HG03060 (cell line): ENCODE data around the gene GSTO2.

Experiments
- ATAC-seq: cut with Tn5 transposase; IDR thresholded peaks from one replicate; pipeline ENCODE4 v1.9.1; 2021; ENCODE audit warnings: low read depth, moderate number of reproducible peaks; ENCODE audit not compliant: unreplicated experiment

The GSTO2 gene

DNA sequence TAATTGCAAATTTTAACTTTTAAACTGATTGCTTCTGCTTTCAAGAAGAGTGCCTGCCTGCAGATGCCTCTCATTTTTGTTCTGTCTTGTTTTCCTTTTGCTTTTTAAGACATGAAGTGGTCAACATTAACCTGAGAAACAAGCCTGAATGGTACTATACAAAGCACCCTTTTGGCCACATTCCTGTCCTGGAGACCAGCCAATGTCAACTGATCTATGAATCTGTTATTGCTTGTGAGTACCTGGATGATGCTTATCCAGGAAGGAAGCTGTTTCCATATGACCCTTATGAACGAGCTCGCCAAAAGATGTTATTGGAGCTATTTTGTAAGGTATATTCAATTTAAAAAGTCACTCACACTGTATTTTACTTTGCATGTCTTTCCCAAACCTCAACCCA is 8.8 kb downstream of the GSTO2 start:
- no peak for ATAC-seq

DNA sequence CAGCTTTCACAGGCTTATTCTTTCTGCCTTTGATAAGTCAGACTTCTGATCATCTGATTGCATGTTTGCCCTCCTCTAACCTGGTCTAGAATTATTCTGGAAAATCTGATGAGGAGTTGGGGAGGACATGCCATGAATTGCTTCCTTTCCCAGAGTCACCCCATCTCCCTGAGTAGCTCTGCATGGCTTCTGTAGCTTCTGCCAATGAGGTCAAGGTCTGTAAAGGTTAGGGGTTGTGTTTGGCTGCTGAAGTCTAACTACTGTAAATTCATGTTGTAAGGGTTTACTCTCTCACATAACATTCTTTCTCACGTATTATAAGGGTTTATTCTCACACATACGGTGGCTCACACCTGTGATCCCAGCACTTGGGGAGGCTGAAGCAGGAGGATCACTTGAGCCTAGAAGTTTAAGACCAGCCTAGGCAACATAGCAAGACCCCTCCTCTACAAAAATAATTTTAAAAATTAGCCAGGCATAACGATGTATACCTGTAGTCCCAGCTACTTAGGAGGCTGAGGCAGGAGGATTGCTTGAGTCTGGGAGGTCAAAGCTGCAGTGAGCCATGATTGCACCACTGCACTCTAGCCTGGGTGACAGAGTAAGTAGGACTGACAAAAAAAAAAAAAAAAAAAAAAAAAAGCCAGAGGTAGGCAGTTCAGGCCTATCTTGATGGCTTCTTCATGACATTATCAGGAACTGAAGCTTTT is 10.7 kb downstream of the GSTO2 start:
- ATAC-seq, result no peak

DNA sequence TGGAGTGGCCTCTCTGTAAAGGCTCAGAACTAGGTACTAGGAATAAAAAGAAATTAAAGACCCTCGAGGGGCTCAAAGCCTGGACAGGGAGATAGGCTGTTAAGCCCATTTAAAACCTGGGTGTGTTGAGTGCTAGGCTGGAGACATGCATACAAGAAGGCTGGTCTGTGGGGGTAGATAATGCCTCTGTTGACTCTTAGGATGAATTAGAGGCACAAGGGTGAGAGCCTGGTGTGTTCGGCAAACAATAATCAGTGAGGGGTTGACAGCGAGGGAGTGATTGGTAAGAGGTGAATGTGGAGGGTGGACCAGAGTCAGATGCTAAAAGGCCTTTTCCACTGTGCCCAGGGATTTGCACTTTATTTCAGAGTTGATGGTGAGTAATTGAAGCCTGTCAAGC is 12.7 kb downstream of the GSTO2 start:
- no peak for ATAC-seq

DNA sequence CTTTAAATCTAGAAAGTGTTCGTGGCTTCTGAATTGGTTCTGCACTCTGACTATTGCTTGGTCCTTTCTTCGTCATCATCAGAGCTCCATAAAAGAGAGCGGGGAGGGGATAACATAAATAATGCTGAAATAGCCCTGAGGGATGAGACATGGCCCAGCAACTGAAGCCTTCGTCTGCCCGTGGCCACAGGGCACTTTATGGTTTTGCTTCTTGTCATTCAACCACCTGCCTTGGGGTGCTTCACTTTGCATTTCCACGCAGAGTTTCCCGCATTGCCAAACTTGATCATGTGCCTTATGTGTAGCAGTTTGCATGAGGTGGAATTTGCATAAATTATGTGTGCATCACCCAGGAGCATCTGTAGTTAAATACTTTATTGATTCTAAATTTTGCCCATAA is 15.9 kb downstream of the GSTO2 start:
- no peak for ATAC-seq

DNA sequence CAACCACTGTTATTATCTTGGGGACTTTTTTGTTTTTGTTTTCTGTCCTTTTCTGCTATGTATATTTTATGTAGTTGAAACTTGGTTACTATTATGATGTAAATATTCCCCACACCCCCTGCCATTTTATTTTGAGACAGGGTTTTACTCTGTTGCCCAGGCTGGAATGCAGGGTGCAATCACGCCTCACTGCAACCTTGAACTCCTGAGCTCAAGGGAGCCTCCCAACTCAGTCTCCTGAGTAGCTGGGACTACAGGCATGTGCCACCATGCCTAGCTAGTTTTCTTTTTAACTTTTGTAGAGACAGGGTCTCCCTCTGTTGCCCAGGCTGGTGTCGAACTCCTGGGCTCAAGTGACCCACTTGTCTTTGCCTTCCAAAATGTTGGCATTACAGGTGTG is 18.0 kb downstream of the GSTO2 start:
- no peak for ATAC-seq

DNA sequence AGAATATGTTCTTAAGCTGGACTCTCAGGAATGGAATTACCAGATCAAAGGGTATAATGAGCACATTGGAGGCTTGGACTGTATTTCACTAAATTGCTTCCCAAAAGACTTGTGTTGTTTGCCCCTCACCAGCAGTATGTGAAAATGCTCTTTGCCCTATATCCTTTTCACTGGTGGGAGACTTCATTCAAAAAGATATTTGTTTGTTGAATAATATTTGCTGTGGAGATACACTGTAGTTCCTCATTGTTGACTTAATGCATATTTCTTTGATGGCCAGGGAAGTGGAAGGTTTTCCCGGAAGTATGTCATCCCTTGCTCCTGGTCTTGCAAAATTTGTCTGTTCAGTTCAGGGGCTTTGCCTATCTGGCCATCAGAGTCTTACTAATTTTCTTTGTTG is 19.4 kb downstream of the GSTO2 start:
- no peak for ATAC-seq

DNA sequence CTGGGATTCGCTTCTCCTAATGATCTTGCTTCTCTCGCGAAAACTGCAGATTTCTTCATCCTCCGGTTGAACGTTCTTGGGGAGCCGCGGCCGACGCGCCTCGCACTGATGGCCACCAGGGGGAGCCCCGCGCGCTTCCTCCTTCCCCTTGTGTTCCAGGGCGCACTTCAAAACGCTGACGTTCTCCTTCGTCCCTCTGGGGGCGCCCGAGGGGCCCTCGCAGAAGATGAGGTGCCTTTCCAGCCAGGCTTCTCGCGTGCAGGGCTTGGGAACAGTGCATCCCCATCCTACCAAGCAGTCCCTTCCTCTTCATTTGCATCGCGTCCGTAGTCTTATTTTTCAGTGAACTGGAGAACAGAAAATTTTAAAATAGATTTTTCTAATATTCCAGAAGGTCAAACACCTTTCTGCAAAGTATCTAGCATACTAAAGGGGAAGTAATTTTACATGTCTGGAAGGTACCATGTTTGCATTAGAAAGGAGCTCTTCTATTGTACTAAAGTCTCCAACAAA is 22.5 kb downstream of the GSTO2 start:
- ATAC-seq, result peak; percentile 95

DNA sequence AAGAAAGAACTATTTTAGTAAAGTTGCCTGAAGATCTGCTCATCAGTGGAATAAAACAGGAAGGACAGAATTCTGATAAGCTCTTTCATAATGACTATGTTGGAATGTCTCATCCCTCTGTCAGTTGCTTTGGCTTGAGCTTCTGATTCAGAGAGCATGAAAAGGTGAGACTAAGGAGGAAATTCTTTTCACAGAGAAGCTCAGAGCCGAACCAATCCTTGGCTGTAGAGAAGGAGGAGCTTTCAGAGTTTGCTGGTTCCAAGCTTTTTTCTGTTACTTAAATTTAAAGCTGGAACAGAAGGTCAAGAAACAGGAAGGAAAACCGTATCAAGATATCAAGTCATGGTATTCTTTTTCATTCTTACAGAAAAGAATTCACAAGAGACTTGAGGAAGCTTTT is 24.0 kb downstream of the GSTO2 start:
- ATAC-seq, result no peak

DNA sequence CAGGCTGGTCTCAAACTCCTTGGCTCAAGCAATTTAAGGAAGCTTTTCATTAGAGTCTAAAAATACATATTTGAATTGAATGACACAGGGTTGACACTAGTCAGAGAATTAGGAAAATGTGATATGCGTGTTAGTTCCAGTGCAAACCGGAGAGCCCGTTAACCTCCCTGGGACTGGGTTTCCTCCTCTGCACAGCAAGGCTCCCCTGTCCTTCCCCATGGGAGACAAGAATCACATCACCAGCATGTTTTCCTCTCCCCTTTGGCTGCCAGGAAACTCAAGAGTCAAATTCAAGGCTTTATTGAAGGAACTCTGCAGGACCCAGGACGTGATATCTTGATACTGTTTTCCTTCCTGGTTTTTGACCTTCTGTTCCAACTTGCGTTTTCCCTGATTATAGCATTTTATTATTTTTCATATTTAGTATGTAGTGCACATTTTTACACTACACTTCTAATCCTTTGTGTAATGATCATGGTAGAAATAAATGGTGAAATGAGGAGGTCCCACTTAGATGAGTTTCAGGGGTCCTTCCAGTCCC is 24.9 kb downstream of the GSTO2 start:
- no peak for ATAC-seq

DNA sequence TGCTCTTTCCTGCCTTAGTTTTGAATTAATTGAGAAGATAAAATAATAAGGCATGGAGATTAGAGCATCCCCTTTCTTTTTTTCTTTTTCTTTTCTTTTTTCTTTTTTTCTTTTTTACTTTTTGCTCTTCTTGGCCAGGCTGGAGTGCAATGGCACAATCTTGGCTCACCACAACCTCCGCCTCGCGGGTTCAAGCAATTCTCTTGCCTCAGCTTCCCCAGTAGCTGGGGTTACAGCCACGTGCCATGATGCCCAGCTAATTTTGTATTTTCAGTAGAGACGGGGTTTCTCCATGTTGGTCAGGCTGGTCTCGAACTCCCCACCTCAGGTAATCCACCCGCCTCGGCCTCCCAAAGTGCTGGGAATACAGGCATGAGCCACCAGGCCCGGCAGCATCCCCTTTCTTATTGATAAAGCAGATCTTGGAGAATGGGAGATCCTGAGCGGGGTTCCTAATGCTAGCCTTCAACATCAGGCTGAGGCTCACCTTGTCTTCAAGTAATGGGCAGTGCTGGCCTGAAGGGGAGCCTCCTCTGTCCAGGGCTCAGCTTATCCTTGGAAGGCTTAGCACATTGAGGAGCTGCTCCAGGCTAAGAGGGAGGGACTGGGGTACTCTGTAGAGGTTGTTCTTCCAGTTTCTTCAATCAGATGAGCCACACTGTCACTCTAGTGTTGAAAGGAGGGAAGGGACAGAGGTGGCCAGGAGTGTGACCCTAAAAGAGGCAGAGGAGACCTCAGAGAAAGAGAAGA is 27.9 kb downstream of the GSTO2 start:
- no peak for ATAC-seq

DNA sequence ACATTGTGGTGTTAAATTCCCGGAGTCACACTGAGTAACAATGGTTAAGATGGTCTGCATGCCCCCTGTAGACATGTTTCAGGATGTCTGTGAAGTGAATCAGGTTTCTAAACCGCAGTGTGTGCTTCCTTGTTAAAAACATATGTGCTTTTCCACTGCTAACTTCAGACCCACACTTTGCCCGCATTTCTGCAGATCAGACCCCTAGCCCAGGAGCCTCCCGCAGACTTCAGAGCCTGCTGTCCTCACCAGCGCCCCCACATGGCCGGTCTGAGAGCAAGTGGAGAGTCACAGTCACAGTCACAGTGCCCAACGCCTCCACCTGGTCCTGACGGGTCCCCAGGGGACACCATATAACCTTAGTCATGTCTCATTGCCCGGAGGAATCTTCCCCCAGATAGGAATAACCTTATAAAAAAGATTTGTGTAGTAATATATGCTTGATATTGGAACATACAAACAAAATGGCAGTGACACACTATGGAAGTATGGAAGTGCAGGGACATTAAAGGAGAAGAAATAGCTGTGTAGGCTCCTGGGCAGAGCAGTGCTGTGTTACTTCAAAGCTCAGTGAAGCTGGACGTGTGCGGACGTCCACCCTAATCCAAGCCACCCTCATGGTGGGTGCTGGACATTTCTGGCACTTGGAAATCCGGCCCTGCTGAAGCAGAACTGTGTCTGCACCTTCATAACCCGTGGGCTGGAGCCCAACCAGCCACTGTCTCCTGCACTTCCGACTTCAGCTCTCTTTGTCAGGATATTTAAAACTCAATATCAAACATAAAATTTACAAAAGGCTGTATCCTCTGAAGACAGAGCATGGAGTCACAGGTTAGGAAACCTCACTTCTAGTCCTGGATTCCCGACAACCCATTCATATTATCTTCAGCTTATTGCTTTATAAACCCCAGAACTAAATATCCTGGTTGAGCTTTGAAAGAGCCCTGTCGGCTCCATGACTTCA is 29.0 kb downstream of the GSTO2 start:
- no peak for ATAC-seq

DNA sequence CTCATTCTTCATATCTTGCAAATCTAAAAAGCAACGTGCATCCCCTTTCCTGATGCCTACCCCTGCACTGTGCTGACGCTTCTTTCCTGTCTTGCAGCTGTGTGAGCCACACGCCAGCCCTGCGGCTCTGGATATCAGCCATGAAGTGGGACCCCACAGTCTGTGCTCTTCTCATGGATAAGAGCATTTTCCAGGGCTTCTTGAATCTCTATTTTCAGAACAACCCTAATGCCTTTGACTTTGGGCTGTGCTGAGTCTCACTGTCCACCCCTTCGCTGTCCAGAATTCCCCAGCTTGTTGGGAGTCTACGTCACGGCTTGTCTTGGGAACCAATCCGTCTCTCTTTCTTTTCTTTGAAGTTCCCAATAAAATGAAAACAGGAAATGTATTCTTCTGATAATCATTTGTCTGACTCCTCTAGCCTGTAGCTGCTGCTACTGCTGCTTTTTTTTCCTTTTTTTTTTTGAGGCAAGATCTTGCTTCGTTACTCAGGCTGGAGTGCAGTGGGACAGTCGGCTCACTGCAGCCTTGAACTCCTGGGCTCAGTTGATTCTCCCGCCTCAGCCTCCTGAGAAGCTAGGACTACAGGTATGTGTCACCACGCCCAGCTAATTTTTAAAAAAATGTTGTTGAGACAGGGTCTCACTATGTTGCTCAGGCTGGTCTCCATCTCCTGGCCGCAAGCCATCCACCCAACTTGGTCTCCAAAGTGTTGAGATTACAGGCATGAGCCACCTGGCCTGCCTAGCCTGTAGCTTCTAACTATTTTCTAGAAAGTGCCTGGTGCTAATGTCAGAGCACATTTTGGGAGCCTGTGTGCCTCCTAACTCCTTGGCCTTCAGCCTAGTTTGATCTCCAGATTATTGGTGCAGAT is 30.3 kb downstream of the GSTO2 start:
- ATAC-seq, result no peak

DNA sequence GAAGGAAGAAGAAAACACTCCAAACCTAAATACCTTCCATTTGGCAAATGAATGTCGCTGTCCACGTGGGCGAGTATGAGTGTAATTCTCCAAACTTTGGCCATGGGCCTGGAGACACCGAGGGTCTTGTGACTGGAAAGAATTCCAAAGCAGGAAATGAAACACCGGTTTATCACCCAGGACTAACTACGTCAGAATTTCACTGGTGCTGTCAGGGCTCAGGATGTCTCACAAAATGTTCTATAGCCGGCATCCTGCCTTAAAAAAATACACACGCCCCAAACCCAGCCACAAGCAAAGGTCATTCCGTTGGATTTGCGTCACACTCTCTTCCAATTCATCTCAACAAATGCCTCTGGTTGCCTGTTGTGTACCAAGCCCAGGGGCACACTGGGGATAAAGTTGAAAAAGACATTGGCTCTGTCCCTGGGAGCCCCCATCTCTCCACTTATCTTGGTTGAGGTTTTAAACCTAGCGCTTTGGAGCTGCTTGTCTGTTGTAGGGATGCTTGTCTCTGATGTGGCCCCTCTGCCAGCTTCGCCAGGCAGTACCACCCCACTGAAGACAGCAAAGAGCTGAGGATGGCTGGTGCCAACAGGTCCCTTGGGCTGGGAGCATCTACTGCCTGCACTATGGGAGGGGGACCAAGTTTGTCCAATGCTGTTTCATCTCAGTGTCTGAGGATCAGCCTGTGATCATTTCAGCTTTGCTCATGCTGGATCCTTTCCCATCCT is 31.2 kb downstream of the GSTO2 start:
- no peak for ATAC-seq

DNA sequence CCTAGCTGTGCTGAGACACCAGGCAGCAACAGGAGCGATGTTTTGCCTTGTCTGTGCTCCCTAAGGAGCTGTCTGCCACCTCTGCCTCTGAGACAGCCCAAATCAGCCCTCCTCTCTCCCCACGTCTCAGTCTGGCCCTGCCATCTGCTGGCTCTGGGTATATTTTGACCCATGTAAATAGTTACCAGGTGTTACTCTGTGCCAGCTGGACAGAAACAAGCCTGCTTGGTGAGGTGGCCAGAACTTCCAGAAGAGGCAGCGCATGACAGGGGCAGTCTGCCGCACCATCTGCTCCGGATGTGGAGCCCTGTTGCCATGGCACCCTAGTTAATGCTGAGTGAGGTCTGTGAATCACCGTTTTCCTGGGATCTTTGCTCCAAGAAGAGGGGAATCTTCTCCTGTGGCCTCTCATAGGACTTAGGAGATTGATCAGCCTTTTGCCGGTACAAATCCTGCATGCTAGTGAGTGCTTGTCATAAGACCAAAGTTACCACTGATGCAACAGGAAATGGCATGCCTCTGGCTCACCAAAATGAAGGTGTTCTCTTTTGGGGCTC is 31.8 kb downstream of the GSTO2 start:
- ATAC-seq, result no peak

DNA sequence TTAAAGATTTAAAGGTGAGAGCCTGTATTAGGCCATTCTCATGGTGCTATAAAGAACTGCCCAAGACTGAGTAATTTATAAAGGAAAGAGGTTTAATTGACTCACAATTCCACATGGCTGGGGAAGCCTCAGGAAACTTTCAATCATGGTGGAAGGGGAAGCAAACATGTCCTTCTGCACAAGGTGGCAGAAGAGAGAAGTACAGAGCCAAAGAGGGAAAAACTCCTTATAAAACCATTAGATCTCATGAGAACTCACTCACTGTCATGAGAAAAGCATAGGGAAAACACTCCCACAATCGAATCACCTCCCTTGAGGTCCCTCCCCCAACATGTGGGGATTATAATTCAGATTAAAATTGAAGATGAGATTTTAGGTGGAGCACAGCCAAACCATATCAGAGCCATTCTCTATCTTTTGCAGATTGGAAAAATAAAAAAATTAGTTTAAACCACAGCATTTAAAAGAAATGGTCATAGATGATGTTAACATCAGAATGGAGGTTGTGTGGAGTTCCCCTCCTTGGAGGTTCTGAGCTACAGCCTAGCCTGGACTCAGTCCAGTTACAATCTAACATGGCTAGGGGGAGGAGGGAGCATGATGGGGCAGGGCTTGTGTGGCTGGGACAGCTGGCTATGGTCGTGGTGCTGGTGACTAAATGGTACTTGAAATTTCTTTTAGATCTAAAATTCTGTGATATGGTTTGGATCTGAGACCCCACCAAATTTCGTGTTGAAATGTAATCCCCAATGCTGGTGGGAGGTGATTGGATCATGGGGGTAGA is 33.1 kb downstream of the GSTO2 start:
- no peak for ATAC-seq

DNA sequence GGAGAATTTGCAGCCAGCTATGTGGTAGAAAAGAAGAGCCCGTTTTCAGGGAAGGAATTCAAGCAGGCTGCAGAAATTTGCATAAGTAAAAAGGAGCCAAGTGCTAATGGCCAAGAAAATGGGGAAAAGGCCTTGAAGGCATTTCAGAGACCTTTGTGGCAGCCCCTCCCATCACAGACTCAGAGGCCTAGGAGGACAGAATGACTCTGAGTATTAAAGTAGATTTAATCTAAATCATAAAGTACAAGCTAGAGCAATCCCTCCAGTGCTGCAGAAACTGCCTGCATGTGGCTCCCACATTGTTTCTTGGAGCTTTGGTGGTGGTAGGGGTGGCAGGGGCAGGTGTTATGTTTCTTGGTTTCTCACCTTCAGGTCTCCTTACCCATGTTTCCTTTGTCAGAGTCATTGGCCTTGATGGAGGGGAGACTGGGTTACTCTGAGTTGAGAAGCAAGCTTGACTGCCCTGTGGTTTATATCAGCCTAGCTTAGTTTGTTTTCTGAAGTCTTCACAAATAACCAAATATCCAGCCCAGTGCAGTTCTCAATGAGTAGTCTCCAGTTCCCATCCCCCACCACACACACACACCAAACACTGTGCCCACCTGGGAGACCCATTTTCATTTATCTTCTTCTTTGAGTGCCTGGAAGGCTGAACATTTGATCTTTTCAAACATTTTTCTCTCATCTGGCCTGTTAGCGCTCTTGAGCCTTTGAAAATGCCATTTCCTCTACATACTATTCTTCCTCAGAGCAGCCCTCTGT is 34.8 kb downstream of the GSTO2 start:
- ATAC-seq, result no peak

DNA sequence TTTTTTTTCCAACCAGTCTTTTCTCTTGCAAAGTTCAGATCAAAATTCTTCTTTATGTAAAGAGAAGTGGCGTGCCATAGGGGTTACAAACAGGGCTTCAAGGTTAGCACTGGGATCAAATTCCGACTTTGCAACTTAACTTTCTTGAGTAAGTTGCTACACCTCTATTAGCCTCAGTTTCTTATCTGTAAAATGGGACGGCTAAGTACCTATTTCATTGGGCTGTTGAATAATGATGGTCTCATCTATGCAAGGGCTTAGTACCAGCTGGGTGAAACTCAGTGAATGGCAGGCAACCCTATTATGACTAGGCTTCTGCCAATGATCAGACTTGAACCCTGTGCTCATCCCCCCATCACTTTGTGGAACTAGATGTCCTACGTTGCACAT is 35.4 kb downstream of the GSTO2 start:
- ATAC-seq, result no peak
